GM12874 (cell line): ENCODE data around the gene PARD3.

Source experiments
- TF ChIP-seq, protein P1 (sequence below): IDR thresholded peaks from 2 replicates; pipeline ENCODE4 v1.5.1; 2011; ENCODE audit warnings: low read depth, mild to moderate bottlenecking, control low read depth, low read length, moderate library complexity; ENCODE audit not compliant: insufficient read depth

The PARD3 gene

GRCh38 chr10:34178756-34179155, 636.3 kb downstream of the PARD3 start:
- TF ChIP-seq, protein P1, sequence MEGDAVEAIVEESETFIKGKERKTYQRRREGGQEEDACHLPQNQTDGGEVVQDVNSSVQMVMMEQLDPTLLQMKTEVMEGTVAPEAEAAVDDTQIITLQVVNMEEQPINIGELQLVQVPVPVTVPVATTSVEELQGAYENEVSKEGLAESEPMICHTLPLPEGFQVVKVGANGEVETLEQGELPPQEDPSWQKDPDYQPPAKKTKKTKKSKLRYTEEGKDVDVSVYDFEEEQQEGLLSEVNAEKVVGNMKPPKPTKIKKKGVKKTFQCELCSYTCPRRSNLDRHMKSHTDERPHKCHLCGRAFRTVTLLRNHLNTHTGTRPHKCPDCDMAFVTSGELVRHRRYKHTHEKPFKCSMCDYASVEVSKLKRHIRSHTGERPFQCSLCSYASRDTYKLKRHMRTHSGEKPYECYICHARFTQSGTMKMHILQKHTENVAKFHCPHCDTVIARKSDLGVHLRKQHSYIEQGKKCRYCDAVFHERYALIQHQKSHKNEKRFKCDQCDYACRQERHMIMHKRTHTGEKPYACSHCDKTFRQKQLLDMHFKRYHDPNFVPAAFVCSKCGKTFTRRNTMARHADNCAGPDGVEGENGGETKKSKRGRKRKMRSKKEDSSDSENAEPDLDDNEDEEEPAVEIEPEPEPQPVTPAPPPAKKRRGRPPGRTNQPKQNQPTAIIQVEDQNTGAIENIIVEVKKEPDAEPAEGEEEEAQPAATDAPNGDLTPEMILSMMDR, result no peak

DNA sequence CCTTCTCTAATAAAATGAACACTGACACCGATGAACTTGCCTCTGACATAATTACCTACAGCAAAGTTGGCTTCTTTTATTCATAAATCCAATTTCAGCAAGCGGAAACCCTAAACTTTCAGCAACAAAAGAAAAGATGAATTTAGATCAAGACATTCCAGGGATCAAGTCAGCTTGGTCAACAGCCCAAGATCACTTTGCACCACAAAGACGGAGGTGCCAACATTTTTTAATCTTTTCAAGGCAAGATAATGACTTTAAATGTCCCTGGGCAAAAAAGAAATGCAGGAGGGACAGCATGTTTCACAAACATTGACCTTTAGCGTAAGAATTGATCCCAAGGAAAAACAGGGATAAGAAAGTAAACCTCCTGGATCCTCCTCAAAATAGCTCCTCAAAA, 636.9 kb downstream of the PARD3 start:
- TF ChIP-seq, protein P1, result no peak

DNA sequence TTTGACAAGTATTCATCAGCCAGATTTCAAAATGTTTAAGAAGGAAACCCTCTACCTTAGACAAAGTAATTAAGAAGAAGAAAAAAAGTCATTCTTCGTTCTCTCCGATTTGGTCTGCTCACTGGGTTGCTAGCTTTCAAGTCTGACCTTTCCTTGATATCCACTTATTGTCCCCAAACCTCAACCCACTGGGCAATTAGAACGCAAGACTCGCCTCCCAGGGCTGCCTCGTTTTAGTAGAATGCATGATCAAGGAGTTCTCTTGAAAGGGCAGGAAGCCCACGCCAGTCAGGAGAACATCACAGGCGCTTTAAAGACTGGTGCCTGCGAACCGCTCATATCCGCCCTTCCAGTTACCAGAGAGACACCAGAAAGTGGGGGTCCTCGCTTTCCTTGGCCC, 637.7 kb downstream of the PARD3 start:
- TF ChIP-seq, protein P1, result no peak

DNA sequence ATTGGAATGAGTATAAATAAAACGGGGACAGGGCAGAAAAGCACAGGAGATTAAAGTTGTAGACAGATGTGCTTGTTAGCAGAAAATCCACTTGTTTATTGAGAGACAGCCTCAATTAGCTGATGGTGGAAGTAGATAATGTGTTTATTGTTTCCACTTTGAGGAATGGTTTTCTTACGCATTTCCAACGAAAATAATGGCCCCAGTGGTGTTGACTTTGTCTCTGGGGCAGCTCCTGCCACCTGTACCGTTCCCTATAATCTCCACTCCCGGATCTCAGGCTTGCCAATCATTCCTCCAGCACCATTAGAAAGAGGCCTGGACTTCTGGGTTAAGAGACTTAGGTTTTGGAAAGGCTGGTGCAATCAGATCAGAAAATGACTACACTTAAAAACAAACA, 638.7 kb downstream of the PARD3 start:
- TF ChIP-seq, protein P1, result no peak

- TF ChIP-seq, protein P1, result no peak
Measured at GRCh38 chr10:34175121-34175520, 640.0 kb downstream of the PARD3 start.

- TF ChIP-seq, protein P1, result no peak
Measured at GRCh38 chr10:34172936-34173533, 642.1 kb downstream of the PARD3 start.

- TF ChIP-seq, protein P1, result no peak
Measured at GRCh38 chr10:34171957-34172527, 643.1 kb downstream of the PARD3 start.

DNA sequence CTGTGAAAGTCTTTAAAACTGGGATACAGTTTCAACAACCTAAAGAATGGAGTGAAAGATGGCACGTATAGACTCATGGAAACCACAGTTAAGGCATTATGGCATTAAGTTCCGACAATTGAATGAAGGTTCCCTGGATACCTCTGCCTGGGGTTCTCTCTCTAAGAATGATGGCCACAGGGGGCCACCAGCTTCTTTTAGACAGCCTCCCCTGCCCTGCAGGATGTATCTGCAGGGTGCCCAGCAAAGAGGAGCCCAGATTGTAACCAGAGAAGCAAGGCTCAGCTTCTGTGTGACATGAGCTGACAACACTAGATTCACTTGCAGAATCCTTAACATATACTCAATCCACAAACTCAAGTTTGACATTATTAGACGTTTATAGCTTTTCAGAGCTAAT, 645.4 kb downstream of the PARD3 start:
- TF ChIP-seq, protein P1, result no peak
